DOHH2 (cell line): ENCODE measurements around the gene UNC79.

Experiments
- H3F3A ChIP-seq: fragments of 200-600 bp; sonication (generic), shearing (Covaris generic); 2 replicates; pipeline ENCODE4 v1.6.0; 2016; ENCODE audit warnings: antibody characterized with exemption, mild to moderate bottlenecking; ENCODE audit not compliant: control insufficient read depth, insufficient read depth
- H3K27ac ChIP-seq: fragments of 200-600 bp; sonication (generic); 2 replicates; pipeline ENCODE4 v1.5.1; 2014; ENCODE audit warnings: low read depth, mild to moderate bottlenecking, low read length, moderate library complexity
- H3K27me3 ChIP-seq: fragments of 200-600 bp; sonication (generic); 2 replicates; pipeline ENCODE4 v1.6.1; 2014; ENCODE audit warnings: mild to moderate bottlenecking, low read length, mixed read lengths; ENCODE audit not compliant: control insufficient read depth
- H3K36me3 ChIP-seq: fragments of 200-600 bp; sonication (generic); 2 replicates; pipeline ENCODE4 v1.6.1; 2014; ENCODE audit warnings: mild to moderate bottlenecking, low read length, moderate library complexity, mixed read lengths; ENCODE audit not compliant: control insufficient read depth
- H3K4me1 ChIP-seq: fragments of 200-600 bp; sonication (generic); 2 replicates; pipeline ENCODE4 v1.6.1; 2014; ENCODE audit warnings: mild to moderate bottlenecking, low read length, mixed read lengths; ENCODE audit not compliant: control insufficient read depth
- H3K4me2 ChIP-seq: fragments of 200-600 bp; sonication (generic); 2 replicates; pipeline ENCODE4 v1.6.0; 2014; ENCODE audit warnings: mild to moderate bottlenecking, low read length, moderate library complexity
- H3K4me3 ChIP-seq: fragments of 200-600 bp; sonication (generic); 2 replicates; pipeline ENCODE4 v1.5.1; 2014; ENCODE audit warnings: mild to moderate bottlenecking, low read length, mixed read lengths
- H3K79me2 ChIP-seq: fragments of 200-600 bp; sonication (generic); 2 replicates; pipeline ENCODE4 v1.6.1; 2014; ENCODE audit warnings: mild to moderate bottlenecking, low read length, mixed read lengths; ENCODE audit not compliant: control insufficient read depth
- H3K9me2 ChIP-seq: fragments of 200-600 bp; sonication (generic); replicated peaks from 2 replicates; pipeline ENCODE4 v1.6.1; 2014; ENCODE audit warnings: mild to moderate bottlenecking, low read length, mixed read lengths; ENCODE audit not compliant: control insufficient read depth
- H3K9me3 ChIP-seq: fragments of 200-600 bp; sonication (generic); 2 replicates; pipeline ENCODE4 v1.6.1; 2014; ENCODE audit warnings: antibody characterized with exemption, low read length, mixed read lengths; ENCODE audit not compliant: control insufficient read depth, insufficient read depth
- H4K20me1 ChIP-seq: fragments of 200-600 bp; sonication (generic); 2 replicates; pipeline ENCODE4 v1.6.0; 2014; ENCODE audit warnings: low read depth, mild to moderate bottlenecking, antibody characterized with exemption, low read length, moderate library complexity; ENCODE audit not compliant: control insufficient read depth, insufficient read depth
- CTCF ChIP-seq: fragments of 200-600 bp; sonication (generic); IDR thresholded peaks from one replicate; pipeline ENCODE4 v1.5.1; 2014; ENCODE audit warnings: antibody characterized with exemption, mild to moderate bottlenecking, low read depth, low read length; ENCODE audit not compliant: poor library complexity, severe bottlenecking
- EZH2phosphoT487 ChIP-seq: fragments of 200-600 bp; sonication (generic); IDR thresholded peaks from 2 replicates; pipeline ENCODE4 v1.6.1; 2017; ENCODE audit warnings: borderline replicate concordance, mild to moderate bottlenecking, antibody characterized with exemption, low read length, moderate library complexity, mixed read lengths

UNC79 gene

DNA sequence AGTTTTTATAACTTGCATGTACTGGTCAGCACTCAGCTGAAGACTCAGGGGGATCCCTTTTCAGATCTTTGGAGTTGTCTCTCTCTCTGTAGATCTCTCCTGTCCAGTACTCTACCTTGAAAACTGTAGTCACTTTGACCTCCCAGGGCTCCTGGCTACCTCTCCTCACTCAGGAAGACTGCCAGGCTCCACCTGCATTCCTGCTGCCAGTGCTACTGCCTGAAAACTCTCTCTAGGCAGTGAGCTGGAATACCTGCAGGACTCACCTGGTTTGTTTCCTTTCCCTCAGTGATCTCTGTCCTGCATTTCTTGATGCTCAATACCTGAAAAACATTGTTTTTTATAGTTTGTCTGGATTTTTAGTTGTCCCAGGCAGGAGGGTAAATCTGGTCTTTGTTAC is 270.2 kb downstream of the UNC79 start:
- Histone ChIP-seq H3K36me3 (no peaks in the 10 kb centered on the region), H3K4me3 (no peak overlapping the region), H3K4me1 (no peaks in the 10 kb centered on the region), H3K79me2 (no peaks in the 10 kb centered on the region), H3K9me3 (no peaks in the 10 kb centered on the region), H4K20me1 (no peaks in the 10 kb centered on the region), H3K4me2 (no peak overlapping the region), H3F3A (no peaks in the 10 kb centered on the region), H3K9me2 (no peaks in the 10 kb centered on the region), H3K27ac (no peak overlapping the region), H3K27me3 (no peaks in the 10 kb centered on the region; the same call in 1 of the 2 replicates)
- no peak for TF ChIP-seq CTCF
- TF ChIP-seq EZH2phosphoT487: no peak

DNA sequence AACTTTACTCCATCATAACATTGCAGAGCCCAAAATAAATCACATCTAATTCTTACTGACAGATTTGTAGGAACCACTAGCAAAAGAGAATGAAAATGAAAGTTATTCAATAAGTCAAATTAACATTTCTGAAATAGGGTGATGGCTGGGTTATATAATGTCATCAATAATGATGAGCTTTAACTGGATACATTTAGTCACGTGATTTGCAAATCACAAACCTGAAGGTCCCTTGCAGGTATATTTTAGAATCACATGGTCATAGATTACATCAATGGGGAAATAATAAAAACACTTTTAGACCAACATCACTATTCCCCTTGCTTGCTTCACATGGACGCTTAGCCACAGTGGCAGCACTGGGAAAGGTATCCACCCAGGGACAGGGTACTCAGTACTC is 270.8 kb downstream of the UNC79 start:
- H3K9me2 ChIP-seq: no peaks in the 10 kb centered on the region
- no peak overlapping the region for H3K27ac ChIP-seq
- H3K4me2 ChIP-seq: no peak overlapping the region
- TF ChIP-seq CTCF: no peak
- TF ChIP-seq EZH2phosphoT487: no peak
- no peaks in the 10 kb centered on the region for H3K9me3 ChIP-seq
- no peaks in the 10 kb centered on the region for H3K79me2 ChIP-seq
- no peaks in the 10 kb centered on the region for H4K20me1 ChIP-seq
- no peaks in the 10 kb centered on the region for H3K4me1 ChIP-seq
- no peaks in the 10 kb centered on the region for H3F3A ChIP-seq
- H3K36me3 ChIP-seq: no peaks in the 10 kb centered on the region
- no peaks in the 10 kb centered on the region; the same call in 1 of the 2 replicates for H3K27me3 ChIP-seq
- no peak overlapping the region for H3K4me3 ChIP-seq

DNA sequence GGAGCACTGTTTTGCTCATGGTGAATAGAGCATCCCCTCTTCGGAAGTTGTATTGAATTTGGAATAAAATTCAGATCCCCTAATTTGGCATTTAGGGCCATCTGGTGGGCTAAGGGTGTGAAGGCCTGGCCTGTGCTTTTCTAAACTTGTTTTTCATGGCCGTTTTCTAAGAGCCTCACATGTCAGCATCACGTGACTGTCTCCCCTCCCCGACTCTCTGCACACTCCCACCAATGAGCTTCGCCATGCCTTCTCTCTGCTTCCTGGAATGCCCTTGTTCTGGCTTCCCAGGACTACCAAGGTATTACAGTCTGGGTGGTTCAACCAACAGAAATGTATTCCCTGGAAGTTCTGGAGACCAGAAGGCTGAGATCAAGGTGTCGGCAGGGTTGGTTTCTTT is 272.2 kb downstream of the UNC79 start:
- Histone ChIP-seq H3K9me2 (no peaks in the 10 kb centered on the region), H3K27me3 (no peaks in the 10 kb centered on the region; the same call in 1 of the 2 replicates), H3K27ac (no peak overlapping the region), H3F3A (no peaks in the 10 kb centered on the region), H3K9me3 (no peaks in the 10 kb centered on the region), H4K20me1 (no peaks in the 10 kb centered on the region), H3K4me2 (no peak overlapping the region), H3K79me2 (no peaks in the 10 kb centered on the region), H3K4me3 (no peak overlapping the region), H3K4me1 (no peaks in the 10 kb centered on the region), H3K36me3 (no peaks in the 10 kb centered on the region)
- no peak for TF ChIP-seq EZH2phosphoT487
- no peak for TF ChIP-seq CTCF

GRCh38 chr14:93703941-93704340 is 273.2 kb downstream of the UNC79 start:
- Histone ChIP-seq H3K9me3 (no peaks in the 10 kb centered on the region), H3K4me3 (no peak overlapping the region), H3F3A (no peaks in the 10 kb centered on the region), H3K9me2 (no peaks in the 10 kb centered on the region), H3K4me2 (no peak overlapping the region), H3K4me1 (no peaks in the 10 kb centered on the region), H3K36me3 (no peaks in the 10 kb centered on the region), H3K79me2 (no peaks in the 10 kb centered on the region), H4K20me1 (no peaks in the 10 kb centered on the region), H3K27ac (no peak overlapping the region), H3K27me3 (no peaks in the 10 kb centered on the region; the same call in 1 of the 2 replicates)
- TF ChIP-seq EZH2phosphoT487 (no peak), CTCF (no peak)
